ENCODE results near the gene ACTA1. TPM values are rescaled to one million over a fixed set of nuclear protein-coding genes. Genes with fewer than 3 reads are reported as not detected.

Gene ACTA1
- total RNA-seq (2021; fragmentation: NEBNext Ultra II Directional; extraction: Animal tissue kit (Norgen Biotek cat#: 25700)) (56.2 and 58.2 TPM in 2 replicates), polyA plus RNA-seq (2011; rRNA removed) (23.5 and 49.6 TPM in 2 replicates), polyA minus RNA-seq (2011; rRNA and poly(A)+ RNA removed) (9.3 and 14.8 TPM in 2 replicates)
- polyA plus RNA-seq (2011; cell fraction: cytosol; rRNA removed) = 29.2 TPM
- 34.0 TPM for polyA plus RNA-seq (2011; cell fraction: nucleus; rRNA removed)
- 27.7 to 38.9 TPM (median 29.2 TPM) in 4 replicates for polyA plus RNA-seq (2012, experiment 1 of 2)
- 32.8 TPM for polyA plus RNA-seq (2012, experiment 2 of 2)
- 60.4 TPM for polyA plus RNA-seq (2013, experiment 1 of 2)
- polyA plus RNA-seq (2013, experiment 2 of 2) = 60.9 TPM
- polyA minus RNA-seq (2011; cell fraction: cytosol; rRNA and poly(A)+ RNA removed) = 31.8 TPM
- 13.7 TPM for polyA minus RNA-seq (2011; cell fraction: nucleus; rRNA and poly(A)+ RNA removed)
- long read RNA-seq, experiment 1, transcript ACTA1-202 (7 exons, 1,491 nt) = major isoform, 59 of 89 reads
- long read RNA-seq, experiment 1, partial matches to known transcripts = 28 of 89 reads
- long read RNA-seq, experiment 1, other reads (novel, unspliced or antisense) = 2 of 89 reads
- long read RNA-seq, experiment 2, transcript ACTA1-202 (7 exons, 1,491 nt) = major isoform, 32 of 35 reads
- long read RNA-seq, experiment 2, partial matches to known transcripts = 2 of 35 reads
- long read RNA-seq, experiment 2, other reads (novel, unspliced or antisense) = 1 of 35 reads

DNA sequence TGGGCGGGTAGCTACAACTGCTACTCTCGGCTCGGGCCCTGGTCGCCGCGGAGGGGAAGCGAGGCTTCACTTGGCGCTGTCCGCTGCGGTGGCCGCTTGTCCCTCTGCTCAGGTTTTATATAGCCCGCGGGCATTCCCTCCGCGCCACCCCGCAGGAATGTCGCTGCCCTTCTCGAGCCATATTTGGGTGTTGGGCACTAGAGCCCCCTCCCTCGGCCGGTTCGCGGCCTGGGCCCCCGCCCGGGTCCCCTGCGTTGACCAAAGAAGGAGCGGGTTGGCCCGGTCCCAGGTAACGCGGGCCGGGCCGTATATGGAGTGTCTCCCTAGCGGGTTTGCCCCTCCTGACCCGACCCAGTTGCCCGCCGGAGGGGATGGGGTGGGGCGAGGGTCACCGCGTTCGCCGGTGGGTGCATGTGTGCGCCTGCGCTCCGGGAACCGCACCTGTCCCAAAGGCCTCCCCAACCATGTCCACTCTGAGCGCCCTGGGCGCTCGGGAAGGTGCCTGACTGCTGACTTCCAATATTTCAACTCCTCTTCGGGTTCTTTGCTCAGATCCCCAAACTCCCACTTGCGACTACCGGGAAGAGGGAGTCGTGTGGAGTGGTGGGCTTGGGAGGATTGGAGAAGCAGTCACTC lies at the start of gene ACTA1:
TSS of gene ACTA1 (minus strand) at position 90 of the 636 bp plus-strand sequence. CDS start 979 bp downstream, outside the sequence.
- DNase-seq (ENCODE audit: low read depth in 1 of 2, low spot score in 2 of 2) (peak; percentile 47 to 81), FAIRE-seq (no peak)
- H2BK20ac ChIP-seq (ENCODE audit: low read length) = 0 out of 2 replicates have a peak within 1 kb of the TSS, but pooled peaks have one; percentile 48
- H3K79me2 ChIP-seq (ENCODE audit: control insufficient read depth in 1 of 2, insufficient read depth in 2 of 2, low read length in 2 of 2) = no peaks in the 10 kb centered on the region
- H4K20me1 ChIP-seq (replicated peaks in 1 of 2; ENCODE audit: control insufficient read depth in 1 of 2, insufficient read depth in 2 of 2, low read length in 2 of 2) = peaks cover 0 to 5% of the 10 kb centered on the region in 2 experiments
- no peaks in the 10 kb centered on the region for H3K9me3 ChIP-seq (ENCODE audit: insufficient read depth in 2 of 2, low read depth in 1 of 2, low read length in 1 of 2)
- H3K23me2 ChIP-seq (ENCODE audit: low read depth, low read length) = peaks cover 7% of the 10 kb centered on the region
- H3K9ac ChIP-seq (replicated peaks in 1 of 4; ENCODE audit: extremely low read depth in 1 of 4, low read depth in 3 of 4, low read length in 3 of 4) = peak within 1 kb of the TSS in 3 of 4 experiments; percentile 4 to 51 (median 24); a peak in 2 of 7 replicates
- H3K23ac ChIP-seq (ENCODE audit: insufficient read length) = no peak within 1 kb of the TSS
- peak within 1 kb of the TSS; percentile 32; the same call in 1 of the 2 replicates for H2AK5ac ChIP-seq (ENCODE audit: low read depth, low read length)
- H3K56ac ChIP-seq (replicated peaks; ENCODE audit: insufficient read length, low read depth, low read length) = no peak within 1 kb of the TSS
- ChIA-PET POLR2A (ENCODE audit: partially characterized antibody) (interaction anchor here (0.7 to 6.1 kb wide), 13 partner anchors 9 to 333 kb away, joined by 3 to 48 read pairs (median 3); partner anchors contain the start of gene NUP133), CTCF (ENCODE audit: partially characterized antibody) (interaction anchor here (1.2 to 2.8 kb wide), 2 partner anchors 24 to 178 kb away, joined by 4 to 10 read pairs; no protein-coding TSS in a partner anchor)
- peak within 1 kb of the TSS; percentile 66; the same call in 1 of the 2 replicates for H2AFZ ChIP-seq (ENCODE audit: low read length)
- no peak within 1 kb of the TSS for H4K91ac ChIP-seq (replicated peaks; ENCODE audit: insufficient read length, low read length)
- H3K14ac ChIP-seq (ENCODE audit: insufficient read length) = no peak within 1 kb of the TSS
- peak within 1 kb of the TSS; percentile 30 to 64 (median 40) for H3K4me3 ChIP-seq (ENCODE audit: extremely low read depth in 1 of 4, insufficient read depth in 2 of 4, low read depth in 3 of 4, low read length in 4 of 4)
- no peak within 1 kb of the TSS for H2BK120ac ChIP-seq (replicated peaks; ENCODE audit: low read depth, low read length)
- 3% methylated on average over 45 of the region's 51 CpGs; no CpG with 5 or more reads in 1 of the 2 experiments for WGBS, 2 experiments (ENCODE audit: extremely low coverage in 1 of 2, insufficient coverage in 1 of 2, insufficient read length in 1 of 2, insufficient replicate concordance in 2 of 2, low coverage in 1 of 2, low lambda C conversion rate in 2 of 2, missing lambda C conversion rate in 1 of 2)
- no peak within 1 kb of the TSS for H4K5ac ChIP-seq (ENCODE audit: insufficient read length, low read depth, low read length)
- H2BK5ac ChIP-seq (ENCODE audit: low read depth, low read length) = peak within 1 kb of the TSS; percentile 49; the same call in 1 of the 2 replicates
- H4K8ac ChIP-seq (ENCODE audit: extremely low read depth, insufficient read depth, low read length) = no peak within 1 kb of the TSS
- peak within 1 kb of the TSS; percentile 76 for H3K4me2 ChIP-seq (ENCODE audit: insufficient read depth in 1 of 2, low read depth in 2 of 2, low read length in 2 of 2)
- peak within 1 kb of the TSS; percentile 82; the same call in 1 of the 2 replicates for H2BK12ac ChIP-seq (ENCODE audit: low read depth, low read length)
- H3K27ac ChIP-seq (ENCODE audit: low read depth, low read length) = no peak within 1 kb of the TSS
- H3K79me1 ChIP-seq (ENCODE audit: low read depth, low read length) = no peaks in the 10 kb centered on the region; the same call in 1 of the 2 replicates
- no peaks in the 10 kb centered on the region; a peak in 1 of 8 replicates for H3K36me3 ChIP-seq (ENCODE audit: control insufficient read depth in 2 of 4, insufficient read depth in 4 of 4, low read length in 3 of 4)
- H2BK15ac ChIP-seq (ENCODE audit: low read length) = peak within 1 kb of the TSS; percentile 81; the same call in 1 of the 2 replicates
- peaks cover 0 to 18% (median 10%) of the 10 kb centered on the region in 4 experiments; a peak in 6 of 7 replicates for H3K4me1 ChIP-seq (replicated peaks in 1 of 4; ENCODE audit: control insufficient read depth in 3 of 4, insufficient read depth in 4 of 4, low read length in 3 of 4)
- H3K4ac ChIP-seq (replicated peaks; ENCODE audit: insufficient read length, low read depth, low read length) = no peak within 1 kb of the TSS
- peak within 1 kb of the TSS; percentile 64 for H3K18ac ChIP-seq (ENCODE audit: extremely low read depth, low read length)
- H3K27me3 ChIP-seq (replicated peaks in 1 of 4; ENCODE audit: control insufficient read depth in 3 of 4, extremely low read depth in 1 of 4, insufficient read depth in 3 of 4, low read length in 3 of 4) = peaks cover 35 to 63% (median 58%) of the 10 kb centered on the region in 4 experiments
- TF ChIP-seq ASH2L (IDR thresholded peaks at IDR 0.05; ENCODE audit: low read length) (peak; percentile 54), BCL11A (IDR thresholded peaks at IDR 0.05; ENCODE audit: low read depth in 2 of 2, low read length in 2 of 2) (no peak), SUZ12 (IDR thresholded peaks at IDR 0.05; ENCODE audit: low read length) (peak; percentile 25), SRF (IDR thresholded peaks at IDR 0.05; ENCODE audit: low read depth, low read length) (peak; percentile 94), NRF1 (IDR thresholded peaks at IDR 0.05; ENCODE audit: low read depth, low read length) (no peak), HDAC2 (IDR thresholded peaks at IDR 0.05; ENCODE audit: borderline replicate concordance in 1 of 2, low read depth in 2 of 2, low read length in 2 of 2) (0 out of 4 replicates have a peak, but pooled peaks of 1 of the 2 experiments have one; percentile 26), RBBP5 (IDR thresholded peaks at IDR 0.05; ENCODE audit: borderline replicate concordance, low read depth, low read length) (peak; percentile 56; the same call in 1 of the 2 replicates), POLR2A (IDR thresholded peaks at IDR 0.05; ENCODE audit: control extremely low read depth in 1 of 2, low read depth in 2 of 2, low read length in 2 of 2) (peak in 1 of 2 experiments; percentile 47; a peak in 1 of 3 replicates)

Data from H1 (cell line).